H9 (cell line): Measurements from ENCODE around the gene SQOR. TPM values are rescaled to one million over a fixed set of nuclear protein-coding genes. Genes with fewer than 3 reads are reported as not detected.

Experiments
- DNase-seq: peaks from one replicate; pipeline ENCODE4 v3.0.0-alpha.2; 2017
- H2AFZ ChIP-seq: one replicate; pipeline ENCODE4 v1.6.1; 2013; ENCODE audit warnings: mild to moderate bottlenecking, low read length, control low read depth, moderate library complexity
- H2AK5ac ChIP-seq: 2 replicates; pipeline ENCODE4 v1.6.1; 2013; ENCODE audit warnings: low read length, control low read depth, mixed read lengths; ENCODE audit not compliant: insufficient read length
- H2BK120ac ChIP-seq: one replicate; pipeline ENCODE4 v1.6.1; 2013; ENCODE audit warnings: low read depth, mild to moderate bottlenecking, low read length, control low read depth, inconsistent platforms; ENCODE audit not compliant: poor library complexity, severe bottlenecking
- H2BK12ac ChIP-seq: 2 replicates; pipeline ENCODE4 v1.6.1; 2013; ENCODE audit warnings: low read length, control low read depth, mixed read lengths, low read depth; ENCODE audit not compliant: insufficient read length
- H2BK15ac ChIP-seq: 2 replicates; pipeline ENCODE4 v1.6.1; 2013; ENCODE audit warnings: low read depth, low read length, control low read depth
- H2BK20ac ChIP-seq: one replicate; pipeline ENCODE4 v1.6.1; 2013; ENCODE audit warnings: low read depth, mild to moderate bottlenecking, low read length, control low read depth, inconsistent platforms; ENCODE audit not compliant: poor library complexity, severe bottlenecking
- H2BK5ac ChIP-seq: 2 replicates; pipeline ENCODE4 v1.6.1; 2013; ENCODE audit warnings: low read length, control low read depth, mixed read lengths; ENCODE audit not compliant: insufficient read length
- H3K14ac ChIP-seq: 2 replicates; pipeline ENCODE4 v1.6.1; 2013; ENCODE audit warnings: low read length, control low read depth; ENCODE audit not compliant: insufficient read depth
- H3K18ac ChIP-seq: 2 replicates; pipeline ENCODE4 v1.6.1; 2013; ENCODE audit warnings: low read depth, mild to moderate bottlenecking, mixed read lengths, low read length, control low read depth; ENCODE audit not compliant: insufficient read length
- H3K23ac ChIP-seq: 2 replicates; pipeline ENCODE4 v1.6.1; 2013; ENCODE audit warnings: low read length, control low read depth, mixed read lengths, low read depth; ENCODE audit not compliant: insufficient read length
- H3K23me2 ChIP-seq: 2 replicates; pipeline ENCODE4 v1.6.1; 2013; ENCODE audit warnings: low read depth, mild to moderate bottlenecking, mixed read lengths, low read length, control low read depth; ENCODE audit not compliant: insufficient read length, poor library complexity, severe bottlenecking
- H3K27ac ChIP-seq: 2 replicates; pipeline ENCODE4 v1.5.1; 2013; ENCODE audit warnings: low read length, control low read depth, mixed read lengths, low read depth; ENCODE audit not compliant: insufficient read length
- H3K27me3 ChIP-seq: 2 replicates; pipeline ENCODE4 v1.6.1; 2013; ENCODE audit warnings: low read length, control low read depth, inconsistent platforms; ENCODE audit not compliant: insufficient read depth
- H3K4ac ChIP-seq: 2 replicates; pipeline ENCODE4 v1.6.1; 2013; ENCODE audit warnings: low read depth, mild to moderate bottlenecking, control low read depth, inconsistent platforms, low read length, moderate library complexity
- H3K4me1 ChIP-seq: 2 replicates; pipeline ENCODE4 v1.6.1; 2013; ENCODE audit warnings: low read length, control low read depth, inconsistent platforms; ENCODE audit not compliant: insufficient read depth
- H3K4me2 ChIP-seq: 2 replicates; pipeline ENCODE4 v1.6.1; 2013; ENCODE audit warnings: low read length, control low read depth, mixed read lengths; ENCODE audit not compliant: insufficient read length, insufficient read depth
- H3K56ac ChIP-seq: 2 replicates; pipeline ENCODE4 v1.6.1; 2013; ENCODE audit warnings: low read depth, mild to moderate bottlenecking, mixed read lengths, low read length, control low read depth; ENCODE audit not compliant: insufficient read length
- H3K79me1 ChIP-seq: 2 replicates; pipeline ENCODE4 v1.6.1; 2013; ENCODE audit warnings: low read depth, mild to moderate bottlenecking, moderate library complexity, low read length, control low read depth, inconsistent platforms; ENCODE audit not compliant: insufficient read depth, poor library complexity, severe bottlenecking
- H3K79me2 ChIP-seq: 2 replicates; pipeline ENCODE4 v1.6.1; 2013; ENCODE audit warnings: low read length, control low read depth, inconsistent platforms; ENCODE audit not compliant: insufficient read depth
- H3K9ac ChIP-seq: 2 replicates; pipeline ENCODE4 v1.6.1; 2013; ENCODE audit warnings: low read length, control low read depth, mixed read lengths; ENCODE audit not compliant: insufficient read length; ENCODE audit errors: extremely low read depth
- H3K9me3 ChIP-seq: one replicate; pipeline ENCODE4 v1.6.1; 2013; ENCODE audit warnings: low read depth, low read length, inconsistent platforms; ENCODE audit not compliant: control insufficient read depth
- H3T11ph ChIP-seq: one replicate; pipeline ENCODE4 v1.6.1; 2013; ENCODE audit warnings: mild to moderate bottlenecking, low read length, control low read depth, inconsistent platforms
- H4K20me1 ChIP-seq: one replicate; pipeline ENCODE4 v1.6.1; 2013; ENCODE audit not compliant: control insufficient read depth, insufficient read length, insufficient read depth
- H4K5ac ChIP-seq: 2 replicates; pipeline ENCODE4 v1.6.1; 2013; ENCODE audit warnings: low read depth, mild to moderate bottlenecking, mixed read lengths, low read length, control low read depth; ENCODE audit not compliant: insufficient read length
- H4K8ac ChIP-seq: replicated peaks from 2 replicates; pipeline ENCODE4 v1.6.1; 2013; ENCODE audit warnings: low read length, control low read depth, mixed read lengths, low read depth; ENCODE audit not compliant: insufficient read length
- H4K91ac ChIP-seq: 2 replicates; pipeline ENCODE4 v1.6.1; 2013; ENCODE audit warnings: low read depth, mild to moderate bottlenecking, moderate library complexity, mixed read lengths, low read length, control low read depth; ENCODE audit not compliant: insufficient read length
- H3K27ac Mint-ChIP-seq, 3 experiments: 2 replicates in 2 of 3; 3 replicates in 1 of 3; pipeline ENCODE4 v1.8.0; 2020 to 2021; ENCODE audit warnings: mixed read lengths in 3 of 3, mild to moderate bottlenecking in 1 of 3, moderate library complexity in 1 of 3
- H3K27me3 Mint-ChIP-seq: 2 replicates; pipeline ENCODE4 v1.8.0; 2021; ENCODE audit warnings: low read depth, mild to moderate bottlenecking, moderate library complexity, mixed read lengths
- H3K36me3 Mint-ChIP-seq, 3 experiments: 2 replicates in 2 of 3; 3 replicates in 1 of 3; pipeline ENCODE4 v1.8.0; 2020 to 2021; ENCODE audit warnings: low read depth in 3 of 3, mixed read lengths in 3 of 3; ENCODE audit not compliant: insufficient read depth in 1 of 3
- H3K4me1 Mint-ChIP-seq, 2 experiments: 2 replicates each; pipeline ENCODE4 v1.8.0; 2020; ENCODE audit warnings: mixed read lengths in 2 of 2
- H3K4me3 Mint-ChIP-seq, 2 experiments: 2 replicates in 1 of 2; 3 replicates in 1 of 2; pipeline ENCODE4 v1.8.0; 2020 to 2021; ENCODE audit warnings: mild to moderate bottlenecking in 2 of 2, mixed read lengths in 2 of 2, moderate library complexity in 1 of 2
- H3K9me3 Mint-ChIP-seq, 2 experiments: 2 replicates in 1 of 2; 3 replicates in 1 of 2; pipeline ENCODE4 v1.8.0; 2020; ENCODE audit warnings: mild to moderate bottlenecking in 2 of 2, mixed read lengths in 2 of 2, moderate library complexity in 1 of 2
- CTCF ChIP-seq: fragments of 200-600 bp; sonication (generic); conservative IDR thresholded peaks from 3 replicates; pipeline ENCODE4 v1.8.0; 2021; ENCODE audit warnings: antibody characterized with exemption, mild to moderate bottlenecking
- WGBS: extraction: QIAGEN DNeasy Blood & Tissue Kit; methylation state at CpG from one replicate; pipeline ENCODE4 v1.1.7; 2013; ENCODE audit warnings: missing lambda C conversion rate, low lambda C conversion rate, mixed read lengths; ENCODE audit not compliant: insufficient read length; ENCODE audit errors: extremely low coverage; 5-methylcytosine and 5-hydroxymethylcytosine counted together
- total RNA-seq: library from RNA; stranded (reverse); gene quantifications from 2 replicates; pipeline ENCODE4 v1.2.1, GENCODE V29; 2021

SQOR gene
- total RNA-seq, 1 experiment from 2014 or later = 0.17 TPM

- no peak overlapping the region for H2BK12ac ChIP-seq
- H4K20me1 ChIP-seq = no peaks in the 10 kb centered on the region
- H3K9me3 ChIP-seq = no peaks in the 10 kb centered on the region
- no peak overlapping the region for H4K8ac ChIP-seq
- no peak overlapping the region for H3K23ac ChIP-seq
- Mint-ChIP-seq H3K27ac (no peak overlapping the region), H3K36me3 (no peaks in the 10 kb centered on the region), H3K9me3 (no peaks in the 10 kb centered on the region), H3K4me3 (no peak overlapping the region), H3K4me1 (no peaks in the 10 kb centered on the region), H3K27me3 (peaks cover 4% of the 10 kb centered on the region)
- no peaks in the 10 kb centered on the region for H3K4me1 ChIP-seq
- no peak overlapping the region for H3T11ph ChIP-seq
- no peak overlapping the region for H4K5ac ChIP-seq
- H2AFZ ChIP-seq = no peak overlapping the region
- no peak overlapping the region for H2BK20ac ChIP-seq
- no peak for DNase-seq
- no peak overlapping the region for H3K18ac ChIP-seq
- H3K56ac ChIP-seq = no peak overlapping the region
- no peak overlapping the region for H3K9ac ChIP-seq
- H3K23me2 ChIP-seq = no peaks in the 10 kb centered on the region
- no peaks in the 10 kb centered on the region for H3K79me1 ChIP-seq
- no peak overlapping the region for H2BK120ac ChIP-seq
- no peak for TF ChIP-seq CTCF
- H3K27me3 ChIP-seq = no peaks in the 10 kb centered on the region
- H3K14ac ChIP-seq = no peak overlapping the region
- no peak overlapping the region for H4K91ac ChIP-seq
- no peak overlapping the region for H3K4ac ChIP-seq
- H3K79me2 ChIP-seq = no peaks in the 10 kb centered on the region
- WGBS = no CpG with 5 or more reads among the region's 7 CpGs
- H3K4me2 ChIP-seq = no peak overlapping the region
- no peak overlapping the region for H2AK5ac ChIP-seq
- H2BK15ac ChIP-seq = no peak overlapping the region
- no peak overlapping the region for H3K27ac ChIP-seq
- H2BK5ac ChIP-seq = no peak overlapping the region
Measured at GRCh38 chr15:45677797-45678196, 43.0 kb downstream of the SQOR start.
